ENCODE data around the gene GARIN5B. TPM values are rescaled to one million over a fixed set of nuclear protein-coding genes. Genes with fewer than 3 reads are reported as not detected.
A peak's percentile ranks its signal among the peaks of the same experiment; 100 is the strongest.

Gene GARIN5B
- total RNA-seq, 1 experiment from 2014 or later = 0.11 TPM

DNA sequence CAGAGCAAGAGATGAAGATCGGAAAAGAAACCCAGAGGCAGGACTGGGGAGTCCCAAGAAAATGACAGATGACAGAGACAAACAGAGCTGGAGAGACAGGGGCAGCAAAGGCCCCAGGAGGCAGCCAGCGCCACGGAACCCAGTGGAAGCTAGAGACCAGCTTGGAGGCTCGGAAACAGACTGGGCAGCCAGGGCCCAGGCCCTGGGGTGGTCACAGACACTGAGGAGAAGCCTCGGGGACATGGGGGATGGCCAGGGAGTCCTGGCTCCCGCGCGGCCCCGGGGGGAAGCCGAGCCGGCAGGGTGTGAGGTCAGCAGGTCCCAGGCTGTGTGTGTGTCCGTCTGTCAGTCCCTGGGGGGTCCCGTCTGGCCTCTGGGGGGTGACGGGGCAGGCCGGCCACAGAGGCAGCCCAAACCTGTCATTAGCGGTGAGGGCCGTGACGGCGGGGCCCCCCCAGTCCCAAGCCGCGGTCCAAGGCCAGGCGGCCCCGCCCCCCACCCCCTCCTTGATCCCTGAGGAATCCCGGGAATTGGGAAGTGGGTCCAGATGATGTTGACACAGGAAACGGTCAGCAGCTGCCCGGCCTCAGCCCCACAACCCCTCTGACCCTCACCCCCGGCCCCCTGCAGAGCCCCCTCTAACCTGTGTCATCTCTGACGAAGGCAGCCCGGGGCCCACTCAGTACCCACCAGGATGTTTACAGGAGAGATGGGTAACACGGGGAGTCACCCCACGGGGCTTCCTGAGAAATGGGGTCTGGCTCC is 11.1 kb upstream of the GARIN5B start:
- Histone ChIP-seq H3K9me2 (ENCODE audit: insufficient read depth) (no peaks in the 10 kb centered on the region), H3K9me3 (ENCODE audit: insufficient read depth, low read depth) (no peaks in the 10 kb centered on the region), H3F3A (ENCODE audit: insufficient read depth, low read depth) (peaks cover 45% of the 10 kb centered on the region; the same call in 1 of the 2 replicates), H3K27me3 (ENCODE audit: insufficient read depth, low read depth) (peaks cover 5% of the 10 kb centered on the region; the same call in 1 of the 2 replicates), H3K4me1 (replicated peaks; ENCODE audit: insufficient read depth) (peaks cover 50% of the 10 kb centered on the region), H3K36me3 (ENCODE audit: low read depth) (no peaks in the 10 kb centered on the region), H2AFZ (no peak overlapping the region), H3K4me3 (peak overlapping the region; percentile 28; the same call in 1 of the 2 replicates), H3K4me2 (peak overlapping the region; percentile 71), H4K20me1 (ENCODE audit: insufficient read depth) (peaks cover 15% of the 10 kb centered on the region), H3K79me2 (ENCODE audit: low read depth) (no peaks in the 10 kb centered on the region), H3K27ac (no peak overlapping the region)
- ChIA-PET POLR2A (ENCODE audit: unreplicated experiment) (interaction anchor here (0.6 kb wide), 1 partner anchor 12 kb away, joined by 4 read pairs; no protein-coding TSS in a partner anchor), CTCF (interaction anchor here (0.6 to 0.7 kb wide), 2 partner anchors 94 to 146 kb away, joined by 3 to 6 read pairs; no protein-coding TSS in a partner anchor)
- no TSS peak for BruUV-seq (replicated peaks)
- intact Hi-C loops (cut with micrococcal nuclease; ENCODE audit: unreplicated experiment) = no loop called here
- DNase-seq = peak in 1 of 2 experiments; percentile 39
- no peak for TF ChIP-seq EZH2 (IDR thresholded peaks at IDR 0.05; ENCODE audit: low read depth)
- TF ChIP-seq, protein P1, sequence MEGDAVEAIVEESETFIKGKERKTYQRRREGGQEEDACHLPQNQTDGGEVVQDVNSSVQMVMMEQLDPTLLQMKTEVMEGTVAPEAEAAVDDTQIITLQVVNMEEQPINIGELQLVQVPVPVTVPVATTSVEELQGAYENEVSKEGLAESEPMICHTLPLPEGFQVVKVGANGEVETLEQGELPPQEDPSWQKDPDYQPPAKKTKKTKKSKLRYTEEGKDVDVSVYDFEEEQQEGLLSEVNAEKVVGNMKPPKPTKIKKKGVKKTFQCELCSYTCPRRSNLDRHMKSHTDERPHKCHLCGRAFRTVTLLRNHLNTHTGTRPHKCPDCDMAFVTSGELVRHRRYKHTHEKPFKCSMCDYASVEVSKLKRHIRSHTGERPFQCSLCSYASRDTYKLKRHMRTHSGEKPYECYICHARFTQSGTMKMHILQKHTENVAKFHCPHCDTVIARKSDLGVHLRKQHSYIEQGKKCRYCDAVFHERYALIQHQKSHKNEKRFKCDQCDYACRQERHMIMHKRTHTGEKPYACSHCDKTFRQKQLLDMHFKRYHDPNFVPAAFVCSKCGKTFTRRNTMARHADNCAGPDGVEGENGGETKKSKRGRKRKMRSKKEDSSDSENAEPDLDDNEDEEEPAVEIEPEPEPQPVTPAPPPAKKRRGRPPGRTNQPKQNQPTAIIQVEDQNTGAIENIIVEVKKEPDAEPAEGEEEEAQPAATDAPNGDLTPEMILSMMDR (conservative IDR thresholded peaks at IDR 0.05) = no peak

- Histone ChIP-seq H3K4me1 (replicated peaks; ENCODE audit: insufficient read depth) (peaks cover 50% of the 10 kb centered on the region), H3K27ac (no peak overlapping the region), H2AFZ (no peak overlapping the region), H3K4me2 (peak overlapping the region; percentile 71), H3K9me2 (ENCODE audit: insufficient read depth) (no peaks in the 10 kb centered on the region), H3K27me3 (ENCODE audit: insufficient read depth, low read depth) (peaks cover 5% of the 10 kb centered on the region; the same call in 1 of the 2 replicates), H3F3A (ENCODE audit: insufficient read depth, low read depth) (peaks cover 47% of the 10 kb centered on the region; the same call in 1 of the 2 replicates), H3K79me2 (ENCODE audit: low read depth) (no peaks in the 10 kb centered on the region), H4K20me1 (ENCODE audit: insufficient read depth) (peaks cover 15% of the 10 kb centered on the region), H3K4me3 (no peak overlapping the region), H3K9me3 (ENCODE audit: insufficient read depth, low read depth) (no peaks in the 10 kb centered on the region), H3K36me3 (ENCODE audit: low read depth) (no peaks in the 10 kb centered on the region)
- no TSS peak for BruUV-seq (replicated peaks)
- DNase-seq = peak in 1 of 2 experiments; percentile 59
- TF ChIP-seq EZH2 (IDR thresholded peaks at IDR 0.05; ENCODE audit: low read depth) = no peak
- TF ChIP-seq, protein P1 (conservative IDR thresholded peaks at IDR 0.05) = no peak
- ChIA-PET POLR2A (ENCODE audit: unreplicated experiment) (interaction anchor here (0.6 to 1.2 kb wide), 4 partner anchors 30 to 100 kb away, joined by 3 to 15 read pairs (median 10); partner anchors contain the start of gene KMT5C), CTCF (interaction anchor here (0.6 to 0.7 kb wide), 3 partner anchors 130 to 233 kb away, joined by 3 read pairs; no protein-coding TSS in a partner anchor)
- intact Hi-C loops (cut with micrococcal nuclease; ENCODE audit: unreplicated experiment) = no loop called here
Measured at GRCh38 chr19:55373306-55373992, 10.4 kb upstream of the GARIN5B start.
